ENCODE results near the gene POTEC. TPM values are rescaled to one million over a fixed set of nuclear protein-coding genes. Genes with fewer than 3 reads are reported as not detected.
"Not testable (repeated sequence)": the region's sequence is repeated elsewhere in the genome, so short reads cannot be mapped to it uniquely, and the experiment has no call there.

Gene POTEC
- total RNA-seq, 2 donors from 2014 or later = not detected

DNA sequence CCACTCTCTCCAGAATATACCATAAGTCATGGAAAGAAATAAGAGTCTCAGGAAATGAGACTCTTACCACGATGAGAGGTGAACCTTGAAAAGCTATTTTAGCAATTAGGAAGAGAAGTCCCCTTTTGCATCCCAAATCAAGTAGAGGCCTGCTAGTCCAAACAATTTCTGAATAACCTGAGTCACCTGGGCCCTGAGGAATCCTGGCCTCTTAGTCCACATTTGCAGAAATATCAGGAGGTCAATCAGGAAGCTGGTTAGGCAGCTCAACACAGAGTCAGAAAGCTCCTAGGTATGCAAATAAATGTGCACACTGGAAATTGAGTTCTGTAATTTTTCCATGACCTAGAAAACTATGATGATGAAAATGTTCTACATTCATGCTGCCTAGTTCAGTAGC is 77.4 kb downstream of the POTEC start:
- ATAC-seq; DNase-seq; intact Hi-C loops (cut with DNase I, micrococcal nuclease): not testable (repeated sequence)

Other genes starting within 250 kb of the POTEC start
- gene ANKRD30B, start 204.6 kb upstream of the POTEC start, total RNA-seq = under 1 TPM in 1 of 2 donors, not detected in 1; 0.24 TPM

Measured in left colon (tissue), 2 donors.